Stimulated activated CD4-positive, alpha-beta T cell treated with anti-CD3 and anti-CD28 coated beads, Interleukin-15, amount 100 ng/mL, for 48 hours (primary cell): ENCODE results near the gene PRDM16.
"Not testable (repeated sequence)": the region's sequence is repeated elsewhere in the genome, so short reads cannot be mapped to it uniquely, and the experiment has no call there.

Source experiments
- DNase-seq, 2 donors: peaks; one replicate each; pipeline ENCODE4 v3.0.0-alpha.2; 2020; ENCODE audit warnings: low read depth in 2 of 2

The PRDM16 gene

DNA sequence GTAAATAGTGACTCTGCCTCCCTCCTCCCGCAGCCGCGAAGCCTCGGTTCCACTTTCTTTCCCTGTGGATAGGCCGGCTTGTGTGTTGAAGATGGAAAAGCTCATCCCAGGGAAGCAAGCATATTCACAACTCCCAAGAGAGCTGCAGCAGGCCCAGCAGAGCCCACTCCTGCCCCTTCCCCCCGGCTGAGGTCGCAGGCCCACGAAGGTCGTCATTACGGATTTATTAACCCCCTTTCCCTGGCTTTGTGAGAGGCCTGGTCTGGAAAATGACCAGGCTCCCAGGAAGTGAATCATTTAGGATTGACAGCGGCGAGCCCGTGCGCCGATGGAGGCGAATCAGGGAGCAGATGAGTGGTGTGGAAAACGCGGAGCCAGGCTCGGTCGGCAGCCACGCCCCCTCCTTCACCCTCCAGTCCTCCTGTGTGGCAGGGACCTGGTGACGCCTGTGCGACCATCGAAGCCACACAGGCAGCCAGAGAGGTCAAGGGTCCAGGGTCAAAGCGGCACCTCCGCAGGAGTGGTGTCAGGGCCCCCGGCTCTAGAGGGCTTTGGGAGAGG is 93.4 kb downstream of the PRDM16 start:
- DNase-seq: no peak

DNA sequence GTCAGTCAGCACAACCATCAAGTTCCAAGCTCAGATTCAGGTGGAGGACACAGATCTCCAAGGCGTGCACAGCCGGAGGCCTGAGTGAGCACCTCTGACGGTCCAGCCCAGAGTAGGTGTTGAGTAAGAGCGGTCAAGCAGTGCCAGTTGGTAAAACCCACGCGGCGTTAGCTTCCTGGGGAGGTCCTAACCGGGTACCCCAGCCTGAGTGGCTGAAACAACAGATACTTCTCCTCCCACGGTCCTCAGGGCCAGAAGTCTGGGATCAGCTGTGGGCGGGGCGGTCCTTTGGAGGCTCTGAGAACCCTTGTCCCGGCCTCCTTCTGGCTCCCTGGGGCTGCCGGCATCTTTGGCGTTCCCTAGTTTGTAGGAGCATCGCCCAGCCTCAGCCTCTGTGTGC is 94.4 kb downstream of the PRDM16 start:
- DNase-seq: no peak

DNA sequence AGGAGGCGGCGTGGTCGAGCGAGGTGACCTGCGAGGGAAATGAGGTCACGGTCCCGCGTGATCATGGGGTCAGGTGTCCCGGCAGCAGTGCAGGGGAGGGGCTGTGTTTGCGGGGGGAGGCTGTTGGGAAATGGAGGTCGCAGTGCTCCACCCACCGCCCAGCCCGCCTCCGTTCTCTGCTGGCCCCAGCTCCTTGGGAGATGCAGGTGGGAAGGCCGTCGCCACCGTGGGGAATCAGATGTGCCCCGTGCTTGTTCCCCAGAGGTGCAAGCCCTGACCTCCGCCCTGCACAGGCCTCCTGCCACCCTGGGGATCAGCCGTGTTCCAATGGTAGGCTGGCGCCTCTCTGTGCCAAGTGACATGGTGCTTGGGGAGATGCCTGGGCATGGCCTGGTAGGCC is 95.7 kb downstream of the PRDM16 start:
- DNase-seq: no peak

DNA sequence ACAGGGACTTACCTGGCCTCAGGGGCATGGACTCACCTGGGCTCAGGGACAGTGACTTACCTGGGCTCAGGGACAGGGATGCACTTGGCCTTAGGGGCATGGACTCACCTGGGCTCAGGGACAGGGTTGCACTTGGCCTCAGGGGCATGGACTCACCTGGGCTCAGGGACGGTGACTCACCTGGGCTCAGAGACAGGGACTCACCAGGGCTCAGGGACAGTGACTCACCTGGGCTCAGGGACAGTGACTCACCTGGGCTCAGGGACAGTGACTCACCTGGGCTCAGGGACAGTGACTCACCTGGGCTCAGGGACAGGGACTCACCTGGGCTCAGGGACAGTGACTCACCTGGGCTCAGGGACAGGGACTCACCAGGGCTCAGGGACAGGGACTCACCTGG is 96.2 kb downstream of the PRDM16 start:
- not testable (repeated sequence) for DNase-seq

DNA sequence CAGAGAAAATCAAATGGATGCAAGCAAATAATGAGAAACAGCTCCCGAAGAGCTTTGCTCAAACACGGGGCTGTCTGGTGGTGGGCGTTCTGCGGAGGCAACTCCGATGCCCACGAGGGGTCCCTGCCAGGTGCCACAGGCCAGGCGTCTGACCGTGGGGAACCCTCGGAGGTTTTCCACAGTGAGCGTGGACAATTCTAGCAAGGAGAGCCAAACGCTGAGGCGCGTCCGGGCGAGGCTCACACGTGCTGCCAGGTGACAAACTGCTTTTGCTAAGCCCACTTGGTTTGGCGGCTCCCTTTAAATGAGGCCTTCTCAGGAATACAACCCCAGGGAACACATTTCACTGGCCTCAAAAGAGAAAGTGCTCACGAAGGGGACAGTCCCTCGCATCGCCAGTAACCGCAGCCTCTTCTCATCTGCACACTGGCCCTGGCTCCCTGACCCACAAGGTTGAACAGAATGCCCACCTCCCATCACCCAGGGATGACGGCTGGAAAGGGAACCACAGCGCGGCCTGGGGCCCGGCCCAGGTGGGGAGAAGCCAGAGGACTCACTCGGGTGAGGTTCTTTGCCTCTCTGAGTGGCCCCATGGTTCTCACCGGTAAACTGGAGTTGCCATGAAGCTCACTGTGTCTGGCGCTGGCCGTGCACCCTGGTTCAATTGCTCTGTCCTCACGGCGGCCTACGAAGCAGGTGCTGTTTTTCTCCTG is 97.4 kb downstream of the PRDM16 start:
- DNase-seq: no peak

DNA sequence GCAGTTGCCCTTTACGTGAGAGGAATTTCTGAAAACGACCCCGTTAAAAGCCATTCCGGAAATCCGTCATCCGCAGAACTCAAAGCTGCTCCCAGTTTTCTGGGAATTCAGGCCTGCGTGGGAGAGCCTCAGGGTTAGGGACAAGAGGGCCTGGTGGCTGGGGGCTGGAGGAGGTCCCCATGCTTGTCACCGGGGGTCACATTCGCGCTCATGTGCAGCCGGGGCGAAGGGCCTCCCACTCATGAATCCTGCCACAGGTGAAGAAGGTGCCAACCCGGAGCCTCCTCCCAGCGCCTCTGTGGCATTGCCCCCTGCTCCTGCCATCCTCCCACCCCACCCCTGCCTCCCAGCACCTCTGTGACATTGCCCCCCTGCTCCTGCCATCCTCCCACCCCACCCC is 98.3 kb downstream of the PRDM16 start:
- DNase-seq: no peak

DNA sequence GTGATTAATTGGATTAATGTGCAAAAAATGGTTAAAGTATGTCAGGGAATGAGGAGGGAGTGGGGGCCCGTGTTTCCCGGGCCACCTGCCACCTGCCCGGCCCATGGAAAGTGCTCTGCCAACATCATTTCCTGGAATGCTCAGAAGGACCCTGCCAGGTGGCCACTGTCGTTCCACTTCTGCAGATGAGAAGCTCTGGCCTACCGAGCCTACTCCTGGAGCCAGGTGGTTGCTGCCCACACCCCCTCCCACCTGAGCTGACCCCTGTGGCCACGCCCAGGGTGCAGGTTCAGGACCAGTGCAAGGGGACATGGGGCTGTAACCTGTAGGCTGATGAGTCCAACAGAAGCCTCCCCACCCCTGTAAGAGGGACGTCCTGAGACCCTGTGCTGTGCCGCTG is 99.7 kb downstream of the PRDM16 start:
- DNase-seq: no peak

DNA sequence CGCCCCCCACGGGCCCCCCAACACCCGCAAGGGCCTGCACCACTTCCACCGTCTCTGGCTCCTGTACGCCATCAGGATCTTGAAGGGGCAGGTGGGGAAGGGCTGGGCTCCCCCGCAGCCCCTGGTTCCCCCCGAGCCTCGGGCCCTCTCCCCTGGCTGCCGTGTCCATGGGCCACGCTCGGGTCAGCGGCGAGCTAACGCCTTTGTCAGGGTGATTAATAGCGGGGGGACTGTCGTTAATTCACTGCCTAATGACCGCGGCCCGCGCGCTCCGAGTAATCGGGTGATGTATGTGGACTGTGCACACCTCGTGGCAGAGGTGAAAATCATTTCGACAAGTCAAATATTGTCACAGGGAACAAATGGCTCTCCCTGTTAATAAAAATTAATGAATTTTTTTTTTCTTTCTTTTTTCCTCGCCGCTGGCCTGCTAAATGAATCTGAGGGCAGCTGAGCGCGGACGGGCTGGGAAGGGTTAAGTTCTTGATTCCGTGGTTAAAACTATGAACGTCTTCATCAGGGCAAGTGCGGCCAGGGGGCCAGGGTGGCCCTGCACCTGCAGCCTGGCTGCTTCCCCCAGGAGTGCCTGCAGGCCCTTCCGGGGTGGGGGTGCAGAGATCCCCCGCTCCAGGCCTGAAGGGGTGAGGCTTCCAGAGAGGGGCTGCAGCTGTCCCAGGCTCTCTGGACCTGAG is 100.8 kb downstream of the PRDM16 start:
- DNase-seq: no peak

DNA sequence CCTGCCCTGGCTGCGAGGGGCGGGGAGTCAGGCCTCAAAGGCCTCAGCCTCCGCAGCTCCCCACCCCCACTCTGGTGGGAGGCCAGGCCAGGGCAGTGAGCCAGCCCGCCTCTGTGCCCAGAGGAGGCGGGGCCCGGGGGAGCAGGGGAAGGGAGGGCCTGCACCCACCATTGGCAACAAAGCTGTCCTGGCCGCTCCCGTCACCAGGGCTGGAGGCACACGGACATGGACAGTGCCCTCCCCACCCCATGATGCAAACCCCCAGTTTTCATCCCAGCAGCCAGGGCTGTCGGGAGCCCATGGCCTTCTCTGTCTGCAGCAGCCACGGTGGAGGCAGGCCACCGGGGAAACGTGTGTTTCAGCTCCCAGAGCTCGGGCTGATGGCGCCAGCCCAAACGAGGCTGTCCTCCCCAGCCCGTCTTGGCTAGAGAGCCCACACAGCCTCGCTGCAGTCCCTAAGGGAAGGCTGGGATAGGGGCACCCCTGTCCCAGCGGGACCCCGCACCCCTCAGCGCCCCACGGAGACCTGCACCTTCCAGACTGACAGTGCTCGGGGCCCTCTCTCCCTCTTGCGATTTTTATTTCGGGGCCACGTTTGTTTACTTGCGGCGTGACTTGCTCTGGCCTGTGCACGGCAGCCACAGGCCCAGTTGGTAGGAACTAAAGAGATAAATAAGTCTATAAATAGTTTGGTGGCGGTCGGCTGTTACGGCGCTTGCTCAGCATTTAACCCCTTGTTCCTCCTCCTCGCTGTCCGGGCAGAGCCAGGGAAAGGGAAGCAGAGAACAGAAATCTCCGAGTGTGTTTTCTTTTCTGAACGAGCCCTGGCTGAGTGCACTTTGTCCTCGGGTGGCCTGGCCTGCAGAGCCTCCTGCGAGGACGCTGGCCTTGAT is 101.8 kb downstream of the PRDM16 start:
- no peak for DNase-seq

DNA sequence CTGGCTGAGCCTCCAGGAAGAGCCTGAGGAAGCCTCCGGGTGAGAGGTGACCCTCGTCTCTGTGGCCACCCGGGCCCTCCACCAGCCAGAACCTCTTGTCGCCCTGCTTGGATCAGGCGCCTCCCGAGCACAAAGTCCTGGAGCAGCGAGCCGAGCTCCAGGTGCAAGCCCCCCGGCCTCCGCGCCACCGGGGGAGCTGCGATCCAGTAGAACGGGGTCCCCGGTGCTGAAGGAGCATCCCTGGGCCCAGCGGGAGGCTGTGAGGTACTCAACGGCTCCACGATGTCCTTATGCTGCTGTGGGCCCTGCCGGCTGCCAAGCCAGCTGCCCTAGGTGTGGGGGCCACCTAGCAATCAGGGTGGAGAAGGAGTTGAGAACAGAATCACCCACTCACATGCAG is 102.8 kb downstream of the PRDM16 start:
- DNase-seq: no peak

DNA sequence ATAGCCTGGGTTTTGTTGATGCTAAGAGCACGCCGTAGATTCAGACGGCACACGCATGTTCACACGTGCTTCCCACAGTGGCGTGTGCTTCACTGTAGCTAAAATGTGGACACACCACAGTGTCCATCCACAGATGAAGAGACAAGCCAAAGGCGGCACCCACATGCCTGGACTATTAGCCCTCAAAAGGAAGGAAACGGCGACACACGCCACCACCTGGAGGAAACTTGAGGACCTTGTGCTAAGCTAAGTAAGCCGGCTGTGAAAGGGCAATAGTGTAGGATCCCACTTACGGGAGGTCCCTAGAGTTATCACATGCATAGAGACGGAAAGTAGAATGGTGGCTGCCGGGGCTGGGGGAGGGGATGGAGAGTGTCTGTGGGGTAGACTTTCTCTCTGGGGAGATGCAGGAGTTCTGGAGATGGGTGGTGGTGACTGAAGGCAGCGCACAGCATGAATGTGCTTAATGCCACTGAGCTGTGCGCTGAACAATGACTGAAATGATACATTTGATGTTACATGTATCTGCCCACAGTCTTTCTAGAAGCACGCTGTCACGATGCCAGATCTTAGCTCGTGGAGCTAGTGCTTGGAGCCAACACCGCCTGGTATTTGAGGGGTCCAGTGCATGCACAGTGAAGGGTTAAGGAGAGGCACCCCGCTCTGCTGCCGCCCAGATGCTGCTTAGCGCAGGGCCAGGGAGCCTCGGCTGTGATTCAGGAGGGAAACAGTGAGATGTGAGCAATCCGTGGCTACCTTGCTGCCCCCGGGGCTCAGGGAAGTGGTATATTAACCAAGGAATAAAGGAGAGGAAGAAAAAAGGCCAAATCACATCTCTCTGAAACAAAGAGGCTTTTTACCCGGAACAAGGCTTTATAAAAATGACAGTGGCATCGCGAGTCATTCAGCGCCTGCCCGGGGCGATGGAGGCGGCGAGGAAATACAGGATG is 103.7 kb downstream of the PRDM16 start:
- no peak for DNase-seq

DNA sequence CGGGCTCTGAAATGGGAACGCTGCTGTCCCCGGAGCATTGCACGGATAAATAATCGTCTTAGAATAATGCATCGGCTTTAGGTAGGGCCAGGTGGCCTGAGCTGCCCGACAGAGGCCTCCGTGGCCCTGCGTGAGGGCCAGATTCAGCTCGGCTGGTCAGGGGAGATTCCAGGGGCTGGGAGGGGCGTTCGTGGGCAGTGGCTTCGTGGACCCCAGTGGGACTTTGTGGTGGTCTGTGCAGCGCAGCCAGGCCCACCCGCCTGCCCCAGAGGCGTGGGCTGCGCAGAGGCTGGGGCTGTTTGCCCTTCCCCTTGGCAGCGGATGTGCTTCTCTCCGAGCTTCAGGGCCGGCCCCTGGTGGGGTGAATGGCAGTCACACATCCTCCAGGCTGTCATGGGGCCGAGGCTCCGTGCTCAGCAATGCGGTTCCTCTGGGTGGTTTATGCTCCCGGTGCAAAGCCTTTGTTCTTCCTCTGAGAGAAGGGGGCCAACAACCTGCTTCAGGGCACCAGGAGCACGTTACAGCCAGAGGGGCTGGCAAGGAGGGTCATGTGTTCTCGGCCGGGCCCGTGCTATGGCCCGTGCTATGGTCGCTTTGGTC is 104.5 kb downstream of the PRDM16 start:
- no peak for DNase-seq

DNA sequence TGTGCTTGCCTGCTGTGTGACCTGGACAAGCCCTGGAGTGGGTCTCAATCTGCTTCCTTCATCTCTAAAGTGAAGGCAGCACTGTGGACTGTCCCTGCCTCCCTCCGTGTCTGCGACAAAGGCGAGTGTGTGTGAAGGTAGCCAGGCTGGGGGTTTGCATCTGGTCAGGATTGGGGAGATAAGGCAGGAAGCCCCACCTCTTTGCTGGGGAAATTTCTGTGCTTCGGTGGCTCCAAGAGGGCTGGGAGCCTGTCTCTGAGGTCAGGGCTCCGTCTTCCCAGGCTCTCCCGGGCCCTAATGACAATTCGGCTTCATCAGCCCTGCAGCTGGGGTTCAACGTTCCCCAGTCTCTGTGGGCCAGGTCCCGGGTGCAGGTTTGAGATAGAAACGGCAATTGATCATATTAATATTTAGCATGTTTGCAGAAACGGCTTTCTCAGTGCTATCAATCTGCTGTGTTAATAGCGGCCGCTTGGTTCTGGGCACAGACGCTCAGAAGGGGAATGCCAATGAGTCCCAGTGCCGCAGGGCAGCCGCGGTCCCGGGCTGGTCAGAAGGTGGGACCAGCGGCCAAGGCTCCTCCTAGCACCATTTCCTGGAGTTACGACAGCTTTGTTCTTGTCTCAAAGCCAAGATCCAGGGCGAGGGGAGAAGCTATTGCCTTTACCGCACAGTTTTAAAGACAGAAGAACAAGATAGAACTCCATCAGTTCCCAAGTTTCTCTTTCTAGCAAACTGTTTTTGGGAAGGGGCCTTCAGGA is 105.7 kb downstream of the PRDM16 start:
- no peak for DNase-seq

DNA sequence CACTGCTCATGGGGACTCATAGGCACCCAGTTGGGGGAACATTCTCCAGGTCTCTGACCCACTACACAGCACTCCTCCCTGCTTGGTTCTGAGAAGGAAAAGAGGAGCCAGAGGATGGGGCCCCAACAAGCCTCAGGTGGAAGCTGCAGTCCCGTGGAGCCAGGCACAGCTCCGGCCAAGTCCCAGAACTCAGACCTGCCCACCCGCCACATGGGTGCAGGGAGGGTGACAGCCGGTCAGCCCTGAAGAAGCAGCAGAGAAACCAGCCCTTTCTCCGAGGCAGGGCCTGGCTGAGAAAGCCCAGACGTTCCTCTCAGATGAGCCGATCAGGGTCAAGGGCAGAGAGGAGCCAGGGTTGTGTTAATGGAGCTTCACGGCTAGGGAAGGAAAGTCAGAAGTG is 106.5 kb downstream of the PRDM16 start:
- no peak for DNase-seq

DNA sequence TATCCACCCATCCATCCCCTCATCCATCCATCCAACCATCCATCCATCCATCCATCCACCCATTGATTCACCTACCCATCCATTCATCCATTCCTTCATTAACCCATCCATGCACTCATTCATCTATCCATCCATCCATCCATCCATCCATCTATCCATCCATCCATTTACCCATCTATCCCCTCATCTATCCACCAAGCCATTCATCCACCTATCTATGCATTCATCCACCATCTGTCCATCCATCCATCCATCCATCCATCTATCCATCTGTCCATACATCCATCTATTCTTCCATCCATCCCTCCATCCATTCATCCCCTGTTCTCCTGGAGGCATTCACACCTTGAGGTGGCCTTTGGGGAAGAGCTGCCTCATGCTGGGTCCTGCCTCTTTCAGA is 107.0 kb downstream of the PRDM16 start:
- DNase-seq: no peak

DNA sequence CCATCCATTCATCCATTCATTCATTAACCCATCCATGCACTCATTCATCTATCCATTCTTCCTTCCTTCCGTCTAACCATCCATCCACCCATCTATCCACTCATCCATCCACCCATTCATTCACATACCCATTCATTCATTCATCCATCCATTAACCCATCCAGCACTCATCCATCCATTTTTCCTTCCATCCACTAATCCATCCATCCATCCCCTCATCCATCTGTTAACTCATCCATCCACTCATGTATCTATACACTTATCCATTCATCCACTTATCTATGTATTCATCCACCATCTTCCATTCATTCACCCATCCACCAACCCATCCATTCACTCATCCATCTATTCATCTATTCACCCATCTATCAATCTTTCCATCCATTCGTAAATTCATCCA is 107.8 kb downstream of the PRDM16 start:
- DNase-seq: no peak

DNA sequence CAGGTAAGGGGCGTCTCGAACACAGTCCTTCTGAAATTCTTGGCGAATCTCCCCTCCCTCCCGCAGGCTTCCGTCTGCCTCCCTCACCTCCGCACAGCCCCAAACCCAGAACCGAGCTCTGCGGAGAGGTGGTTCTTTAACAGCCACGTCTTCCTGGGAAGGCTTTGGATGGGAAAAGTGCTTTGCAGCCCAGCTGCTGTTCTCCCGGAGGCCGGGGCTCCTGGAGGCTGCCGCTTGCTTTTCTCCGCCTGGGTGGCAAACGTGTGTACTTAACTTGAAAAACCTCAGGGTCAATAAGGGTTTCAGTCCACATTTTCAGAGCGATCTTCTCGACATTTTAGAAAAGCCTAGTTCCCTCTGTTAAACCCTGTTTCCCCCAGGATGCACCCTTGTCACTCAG is 109.3 kb downstream of the PRDM16 start:
- no peak for DNase-seq

DNA sequence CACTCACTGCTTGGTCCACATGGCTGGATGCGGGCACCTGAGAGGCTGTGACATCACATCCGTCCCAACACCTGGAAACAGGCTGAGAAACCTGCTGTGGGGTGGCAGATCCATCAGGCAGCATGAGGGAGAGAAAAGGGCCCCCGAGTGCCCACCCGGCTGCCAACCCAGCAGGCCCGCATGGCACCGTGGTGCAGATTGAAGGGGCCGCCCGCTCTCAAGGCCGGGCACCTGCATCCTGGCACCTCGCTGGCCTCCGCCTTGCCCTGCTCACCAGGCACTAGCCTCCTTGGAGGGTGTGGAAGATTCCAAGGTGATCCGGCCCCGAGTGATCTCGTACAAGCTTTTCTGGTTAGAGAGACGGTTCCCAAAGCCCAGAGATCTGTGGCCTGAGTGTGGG is 110.5 kb downstream of the PRDM16 start:
- no peak for DNase-seq

DNA sequence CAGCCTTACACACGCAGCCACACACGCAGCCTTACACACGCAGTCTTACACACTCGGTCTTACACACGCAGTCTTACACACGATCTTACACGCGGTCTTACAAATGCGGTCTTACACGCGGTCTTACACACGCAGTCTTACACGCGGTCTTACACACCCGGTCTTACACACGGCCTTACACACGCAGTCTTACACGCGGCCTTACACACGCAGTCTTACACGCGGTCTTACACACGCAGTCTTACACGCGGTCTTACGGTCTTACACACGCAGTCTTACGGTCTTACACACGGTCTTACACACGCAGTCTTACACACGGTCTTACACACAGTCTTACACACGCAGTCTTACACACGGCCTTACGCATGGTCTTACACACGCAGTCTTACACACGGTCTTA is 111.9 kb downstream of the PRDM16 start:
- no peak for DNase-seq

DNA sequence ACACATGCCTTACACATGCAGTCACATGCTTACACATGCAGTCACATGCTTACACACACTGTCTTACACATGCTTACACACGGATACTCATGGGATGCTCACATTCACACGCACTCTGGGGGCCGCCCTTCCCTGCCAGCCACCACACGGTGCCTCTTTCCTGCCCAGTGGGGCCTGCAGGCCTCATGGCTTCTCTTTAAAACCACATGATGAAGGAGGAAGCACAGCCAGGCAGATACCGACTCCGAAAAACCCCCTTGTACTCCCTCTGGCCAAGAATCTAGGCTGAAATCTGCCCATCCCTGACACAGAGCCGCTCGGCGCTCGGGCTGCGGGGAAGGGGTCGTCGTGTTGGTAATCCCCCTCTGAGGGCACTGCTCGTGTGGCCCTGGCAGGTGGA is 113.0 kb downstream of the PRDM16 start:
- no peak for DNase-seq
